ENCODE results near the gene CAMTA1.

CAMTA1 gene

GRCh38 chr1:7248549-7249199, 463.4 kb downstream of the CAMTA1 start:
- DNase-seq = no peak

- no peak for DNase-seq
Measured at GRCh38 chr1:7249516-7249915, 464.3 kb downstream of the CAMTA1 start.

GRCh38 chr1:7250176-7250575, 464.9 kb downstream of the CAMTA1 start:
- no peak for DNase-seq

GRCh38 chr1:7250597-7251453, 465.6 kb downstream of the CAMTA1 start:
- DNase-seq = no peak

GRCh38 chr1:7251454-7251800, 466.2 kb downstream of the CAMTA1 start:
- DNase-seq = no peak

- no peak for DNase-seq
Measured at GRCh38 chr1:7252411-7253117, 467.3 kb downstream of the CAMTA1 start.

- no peak for DNase-seq
Measured at GRCh38 chr1:7253118-7253480, 467.8 kb downstream of the CAMTA1 start.

- DNase-seq = no peak
Measured at GRCh38 chr1:7253988-7254587, 468.8 kb downstream of the CAMTA1 start.

- no peak for DNase-seq
Measured at GRCh38 chr1:7255303-7256058, 470.2 kb downstream of the CAMTA1 start.

GRCh38 chr1:7256526-7256925, 471.3 kb downstream of the CAMTA1 start:
- DNase-seq = no peak

GRCh38 chr1:7257225-7257624, 472.0 kb downstream of the CAMTA1 start:
- DNase-seq = no peak

- no peak for DNase-seq
Measured at GRCh38 chr1:7258589-7259135, 473.4 kb downstream of the CAMTA1 start.

GRCh38 chr1:7259955-7260354, 474.7 kb downstream of the CAMTA1 start:
- DNase-seq = no peak

- no peak for DNase-seq
Measured at GRCh38 chr1:7261490-7261889, 476.2 kb downstream of the CAMTA1 start.

GRCh38 chr1:7262611-7263010, 477.4 kb downstream of the CAMTA1 start:
- no peak for DNase-seq

- DNase-seq = no peak
Measured at GRCh38 chr1:7263021-7263960, 478.0 kb downstream of the CAMTA1 start.

GRCh38 chr1:7264101-7264500, 478.8 kb downstream of the CAMTA1 start:
- no peak for DNase-seq

GRCh38 chr1:7265771-7266371, 480.6 kb downstream of the CAMTA1 start:
- no peak for DNase-seq

GRCh38 chr1:7266561-7266960, 481.3 kb downstream of the CAMTA1 start:
- DNase-seq = no peak

GRCh38 chr1:7267493-7267892, 482.2 kb downstream of the CAMTA1 start:
- DNase-seq = no peak

GRCh38 chr1:7268983-7269382, 483.7 kb downstream of the CAMTA1 start:
- DNase-seq = no peak
